Heart right ventricle (tissue), 16 donors: ENCODE results near the gene ATXN7L1. TPM values are rescaled to one million over a fixed set of nuclear protein-coding genes. Genes with fewer than 3 reads are reported as not detected.

Experiments used
- ATAC-seq, 8 donors: fragments of 200-7000 bp; cut with Tn5 transposase; one replicate each; pipeline ENCODE4 v1.9.1; 2020; ENCODE audit warnings: mild to moderate bottlenecking in 8 of 8, moderate library complexity in 8 of 8, moderate number of reproducible peaks in 1 of 8
- DNase-seq, 2 donors: peaks; one replicate each; pipeline ENCODE4 v3.0.0-alpha.2; 2020
- H3K27ac ChIP-seq, 10 donors: fragments of 200-600 bp; sonication (generic) in 2 of 10; one replicate each; pipeline versions ENCODE4 v1.5.0 to v1.8.0; 2020 to 2022; ENCODE audit warnings: mild to moderate bottlenecking in 3 of 10
- H3K27me3 ChIP-seq, 7 donors: fragments of 200-600 bp; one replicate each; pipeline ENCODE4 v1.8.0; 2021 to 2022; ENCODE audit warnings: mild to moderate bottlenecking in 2 of 7
- H3K36me3 ChIP-seq, 9 donors: fragments of 200-600 bp; sonication (generic) in 1 of 9; one replicate each; pipeline versions ENCODE4 v1.5.0 to v1.8.0; 2020 to 2022; ENCODE audit warnings: mild to moderate bottlenecking in 2 of 9
- H3K4me1 ChIP-seq, 9 donors: fragments of 200-600 bp; sonication (generic) in 1 of 9; one replicate each; pipeline versions ENCODE4 v1.5.0 to v1.8.0; 2020 to 2022; ENCODE audit warnings: mild to moderate bottlenecking in 4 of 9
- H3K4me3 ChIP-seq, 10 donors: fragments of 200-600 bp; sonication (generic) in 2 of 10; one replicate each; pipeline versions ENCODE4 v1.5.0 to v1.8.0; 2020 to 2022; ENCODE audit warnings: mild to moderate bottlenecking in 7 of 10, moderate library complexity in 2 of 10
- H3K9me3 ChIP-seq, 11 donors: fragments of 200-600 bp in 10 of 11; sonication (generic) in 2 of 11; one replicate each; pipeline versions ENCODE4 v1.5.0 to v1.8.0; 2013 to 2022; ENCODE audit warnings: mild to moderate bottlenecking in 2 of 11, control low read depth in 1 of 11, moderate library complexity in 1 of 11
- CTCF ChIP-seq, 9 donors: fragments of 200-600 bp; sonication (generic) in 2 of 9; IDR thresholded peaks; one replicate each; pipeline versions ENCODE4 v1.5.0 to v1.8.0; 2021 to 2022; ENCODE audit warnings: antibody characterized with exemption in 9 of 9, mild to moderate bottlenecking in 5 of 9, moderate library complexity in 1 of 9
- WGBS, 2 donors: extraction: QIAGEN DNeasy Blood & Tissue Kit; methylation state at CpG; one replicate each; pipeline ENCODE4 v1.1.7; 2013; ENCODE audit warnings: inconsistent platforms in 1 of 2; 5-methylcytosine and 5-hydroxymethylcytosine counted together
- intact Hi-C, 10 donors: fragments of 100-400 bp; cut with DNase I; formaldehyde crosslinking; loops; one replicate each; pipeline versions ENCODE4 v1.11.1 to v1.14.2; 2022
- polyA plus RNA-seq, 2 donors: library from polyadenylated mRNA; stranded (reverse); fragments of 200-250 nt; gene quantifications; one replicate each; pipeline ENCODE4 v1.2.3, GENCODE V29; 2013
- total RNA-seq, 10 donors: library from RNA; stranded (reverse); fragmentation: NEBNext Ultra II Directional in 3 of 10; extraction: Animal tissue kit (Norgen Biotek cat#: 25700) in 3 of 10; gene quantifications; one replicate each; pipeline versions ENCODE4 v1.2.1 to v1.2.4, GENCODE V29; 2021 to 2023
- donor health status: Arrhythmogenic right ventricular cardiomyopathy.
- donor health status: ischemic (EF 13 %, LVEDD 7.1; RV severe dilation, severe dysfunction).
- donor health status: healthy with polysubstance abuse.
- donor health status: DM: no; HTN: yes; CAD: no.
- donor health status: DM: no; HTN: no; CAD: no.
- donor health status: ischemic (EF 25% LVEDD 6.9; RV normal size, moderate dysfunction).
- donor health status: ischemic (EF 25% LVEDD 5.7; RV mildly dilated, moderate dysfunction).
- donor health status: healthy.
- donor health status: DM: yes; HTN: yes; CAD: no.
- donor health status: Ischemic cardiomyopathy.
- donor health status: ischemic (EF 35%, LVEDD 5.7; RV mildly dilated, moderate dysfunction).
- donor health status: nonischemic (EF 11% LVEDD 7.7; RV severe dilation, severe dysfunction).
- donor health status: DM: yes; HTN: yes; CAD: no.
- donor health status: PGD.
- donor health status: ischemic (EF 29% LVEDD 5.4; RV normal size, mild dysfunction).
- donor health status: nonischemic (EF 23%, LVEDD 6.1; RV moderate dilation, normal function).

ATXN7L1 gene
- total and polyA plus RNA-seq, 12 donors = 1.7 to 7.2 (median 5.4) TPM

GRCh38 chr7:105815576-105815975 is 60.8 kb downstream of the ATXN7L1 start:
- ATAC-seq = peak in 2 of 8 donors; percentile 38 to 39
- TF ChIP-seq CTCF (IDR thresholded peaks at IDR 0.05) = no peak
- peaks cover 0 to 4% (median 0%) of the 10 kb centered on the region in 9 donors for H3K36me3 ChIP-seq
- H3K27ac ChIP-seq = no peak overlapping the region
- no peak for DNase-seq
- intact Hi-C loops = no loop called here
- no peaks in the 10 kb centered on the region for H3K9me3 ChIP-seq
- 60 to 64% methylated on average over 6 of the region's 6 CpGs for WGBS, 2 donors
- H3K4me3 ChIP-seq = no peak overlapping the region
- peaks cover 0 to 17% (median 4%) of the 10 kb centered on the region in 9 donors for H3K4me1 ChIP-seq
- H3K27me3 ChIP-seq = no peaks in the 10 kb centered on the region

- ATAC-seq = no peak
- TF ChIP-seq CTCF (IDR thresholded peaks at IDR 0.05) = no peak
- Histone ChIP-seq H3K4me1 (peaks cover 0 to 21% (median 4%) of the 10 kb centered on the region in 9 donors), H3K9me3 (no peaks in the 10 kb centered on the region), H3K27me3 (no peaks in the 10 kb centered on the region), H3K4me3 (no peak overlapping the region), H3K36me3 (no peaks in the 10 kb centered on the region), H3K27ac (no peak overlapping the region)
- intact Hi-C loops = no loop called here
- DNase-seq = no peak
These were observed 61.9 kb downstream of the ATXN7L1 start for GRCh38 chr7:105814481-105814880.

- ATAC-seq = no peak
- H3K36me3 ChIP-seq = no peaks in the 10 kb centered on the region
- no peak for DNase-seq
- H3K4me1 ChIP-seq = peaks cover 0 to 41% (median 5%) of the 10 kb centered on the region in 9 donors
- H3K9me3 ChIP-seq = no peaks in the 10 kb centered on the region
- H3K4me3 ChIP-seq = no peak overlapping the region
- 90 to 94% methylated on average over 6 of the region's 6 CpGs for WGBS, 2 donors
- H3K27me3 ChIP-seq = no peaks in the 10 kb centered on the region
- H3K27ac ChIP-seq = no peak overlapping the region
- TF ChIP-seq CTCF (IDR thresholded peaks at IDR 0.05) = no peak
- intact Hi-C loops = no loop called here
These were observed 65.1 kb downstream of the ATXN7L1 start for GRCh38 chr7:105811189-105811847.

- TF ChIP-seq CTCF (IDR thresholded peaks at IDR 0.05) = no peak
- Histone ChIP-seq H3K4me3 (no peak overlapping the region), H3K36me3 (no peaks in the 10 kb centered on the region), H3K9me3 (no peaks in the 10 kb centered on the region), H3K27ac (no peak overlapping the region), H3K4me1 (peaks cover 0 to 38% (median 3%) of the 10 kb centered on the region in 9 donors), H3K27me3 (no peaks in the 10 kb centered on the region)
- no peak for DNase-seq
- no peak for ATAC-seq
- WGBS, 2 donors = 98 to 99% methylated on average over 8 of the region's 8 CpGs
- intact Hi-C loops = no loop called here
These were observed 65.8 kb downstream of the ATXN7L1 start for GRCh38 chr7:105810556-105810955.
